GM21529 (cell line): ENCODE measurements around the gene GSG1L.

ENCODE experiments used
- ATAC-seq: cut with Tn5 transposase; IDR thresholded peaks from one replicate; pipeline ENCODE4 v1.9.1; 2021; ENCODE audit not compliant: unreplicated experiment

Gene GSG1L

GRCh38 chr16:27862953-27863352, 200.6 kb downstream of the GSG1L start:
- no peak for ATAC-seq

- no peak for ATAC-seq
These were observed 203.4 kb downstream of the GSG1L start for GRCh38 chr16:27860091-27860490.

- ATAC-seq = no peak
These were observed 204.5 kb downstream of the GSG1L start for GRCh38 chr16:27859020-27859419.

- ATAC-seq = no peak
These were observed 209.9 kb downstream of the GSG1L start for GRCh38 chr16:27853651-27854050.

- no peak for ATAC-seq
These were observed 210.4 kb downstream of the GSG1L start for GRCh38 chr16:27853101-27853500.

GRCh38 chr16:27852681-27853080, 210.8 kb downstream of the GSG1L start:
- no peak for ATAC-seq

- no peak for ATAC-seq
These were observed 211.4 kb downstream of the GSG1L start for GRCh38 chr16:27852116-27852515.

GRCh38 chr16:27851586-27851985, 211.9 kb downstream of the GSG1L start:
- ATAC-seq = no peak

GRCh38 chr16:27849621-27850020, 213.9 kb downstream of the GSG1L start:
- no peak for ATAC-seq

GRCh38 chr16:27847030-27847550, 216.4 kb downstream of the GSG1L start:
- no peak for ATAC-seq

GRCh38 chr16:27844826-27845225, 218.7 kb downstream of the GSG1L start:
- no peak for ATAC-seq

GRCh38 chr16:27843800-27844199, 219.7 kb downstream of the GSG1L start:
- ATAC-seq = no peak

- ATAC-seq = no peak
These were observed 221.6 kb downstream of the GSG1L start for GRCh38 chr16:27841911-27842310.

GRCh38 chr16:27841061-27841801, 222.3 kb downstream of the GSG1L start:
- no peak for ATAC-seq

GRCh38 chr16:27840311-27841060, 223.0 kb downstream of the GSG1L start:
- no peak for ATAC-seq

GRCh38 chr16:27839419-27839818, 224.1 kb downstream of the GSG1L start:
- no peak for ATAC-seq

GRCh38 chr16:27838536-27839175, 224.9 kb downstream of the GSG1L start:
- ATAC-seq = no peak

GRCh38 chr16:27829975-27830374, 233.5 kb downstream of the GSG1L start:
- ATAC-seq = no peak

GRCh38 chr16:27828671-27829070, 234.8 kb downstream of the GSG1L start:
- ATAC-seq = no peak

- ATAC-seq = no peak
These were observed 235.7 kb downstream of the GSG1L start for GRCh38 chr16:27827765-27828164.

- no peak for ATAC-seq
These were observed 236.6 kb downstream of the GSG1L start for GRCh38 chr16:27826893-27827289.
